Mucosa of descending colon (tissue), 3 donors: ENCODE data around the gene MYO10. TPM values are rescaled to one million over a fixed set of nuclear protein-coding genes. Genes with fewer than 3 reads are reported as not detected.

Experiments
- ATAC-seq: fragments of 200-7000 bp; cut with Tn5 transposase; one replicate; pipeline ENCODE4 v1.9.1; 2020; ENCODE audit warnings: mild to moderate bottlenecking, moderate library complexity
- DNase-seq, 3 donors: peaks; one replicate each; pipeline ENCODE4 v3.0.0-alpha.2; 2020
- H3K36me3 ChIP-seq: fragments of 200-600 bp; one replicate; pipeline ENCODE4 v1.8.0; 2021; ENCODE audit warnings: low read depth, mild to moderate bottlenecking
- H3K4me1 ChIP-seq: fragments of 200-600 bp; one replicate; pipeline ENCODE4 v1.8.0; 2021; ENCODE audit warnings: low read depth, mild to moderate bottlenecking
- H3K4me3 ChIP-seq: fragments of 200-600 bp; one replicate; pipeline ENCODE4 v1.8.0; 2021; ENCODE audit warnings: mild to moderate bottlenecking
- H3K9me3 ChIP-seq: fragments of 200-600 bp; one replicate; pipeline ENCODE4 v1.8.0; 2021; ENCODE audit warnings: mild to moderate bottlenecking
- CTCF ChIP-seq: fragments of 200-600 bp; IDR thresholded peaks from one replicate; pipeline ENCODE4 v1.8.0; 2022; ENCODE audit warnings: antibody characterized with exemption, mild to moderate bottlenecking
- intact Hi-C, 2 donors: fragments of 100-400 bp; cut with DNase I in 1 of 2; cut with micrococcal nuclease in 1 of 2; formaldehyde crosslinking; loops; one replicate each; pipeline versions ENCODE4 v1.11.0 to v1.11.1; 2022; cut with DNase I, micrococcal nuclease
- total RNA-seq, 3 donors: library from RNA; stranded (reverse); fragmentation: NEBNext Ultra II Directional in 2 of 3; extraction: Animal tissue kit (Norgen Biotek cat#: 25700) in 2 of 3; gene quantifications; one replicate each; pipeline versions ENCODE4 v1.2.1 to v1.2.4, GENCODE V29; 2021 to 2023
- donor health status: DM: no; HTN: no; CAD: no; lungs with moderate emphysema.
- donor health status: DM: no; HTN: no; CAD: no.
- donor health status: DM: no; HTN: yes; CAD: no.

MYO10 gene
- total RNA-seq, 3 donors from 2014 or later = 29.4 to 87.8 (median 61.3) TPM

- ATAC-seq = no peak
- intact Hi-C loops = no loop called here
- no peak for TF ChIP-seq CTCF
- H3K4me1 ChIP-seq = no peaks in the 10 kb centered on the region
- H3K36me3 ChIP-seq = no peaks in the 10 kb centered on the region
- no peak for DNase-seq
- H3K9me3 ChIP-seq = no peaks in the 10 kb centered on the region
- no peak overlapping the region for H3K4me3 ChIP-seq
These were observed 151.0 kb downstream of the MYO10 start for GRCh38 chr5:16784843-16785791.

GRCh38 chr5:16784088-16784487 lies 152.0 kb downstream of the MYO10 start:
- H3K9me3 ChIP-seq = no peaks in the 10 kb centered on the region
- DNase-seq (no peak), ATAC-seq (no peak)
- TF ChIP-seq CTCF = no peak
- intact Hi-C loops = no loop called here
- H3K4me3 ChIP-seq = no peak overlapping the region
- no peaks in the 10 kb centered on the region for H3K36me3 ChIP-seq
- no peaks in the 10 kb centered on the region for H3K4me1 ChIP-seq

- no peak for ATAC-seq
- Histone ChIP-seq H3K9me3 (no peaks in the 10 kb centered on the region), H3K36me3 (no peaks in the 10 kb centered on the region), H3K4me1 (no peaks in the 10 kb centered on the region), H3K4me3 (no peak overlapping the region)
- intact Hi-C loops = no loop called here
- TF ChIP-seq CTCF = no peak
- DNase-seq = no peak
These were observed 154.1 kb downstream of the MYO10 start for GRCh38 chr5:16781828-16782626.

- intact Hi-C loops = no loop called here
These were observed 155.8 kb downstream of the MYO10 start for GRCh38 chr5:16780325-16780724.

GRCh38 chr5:16777432-16777831 lies 158.7 kb downstream of the MYO10 start:
- Histone ChIP-seq H3K9me3 (no peaks in the 10 kb centered on the region), H3K4me1 (no peaks in the 10 kb centered on the region), H3K4me3 (no peak overlapping the region), H3K36me3 (no peaks in the 10 kb centered on the region)
- DNase-seq (no peak), ATAC-seq (no peak)
- intact Hi-C loops = no loop called here
- no peak for TF ChIP-seq CTCF

More at GRCh38 chr5:16780325-16780724, 155.8 kb downstream of the MYO10 start:
- Histone ChIP-seq H3K4me1 (no peaks in the 10 kb centered on the region), H3K36me3 (no peaks in the 10 kb centered on the region), H3K9me3 (no peaks in the 10 kb centered on the region), H3K4me3 (no peak overlapping the region)
- ATAC-seq (no peak), DNase-seq (no peak)
- TF ChIP-seq CTCF = no peak
